Gastrocnemius medialis (tissue), 4 donors: ENCODE results near the gene KDM5B.

Experiments
- CTCF ChIP-seq, 5 experiments: fragments of 450-650 bp in 3 of 5; fragments of 200-600 bp in 2 of 5; sonication (generic) in 2 of 5; IDR thresholded peaks in 4 of 5; conservative IDR thresholded peaks in 1 of 5; 1 replicate in 4 of 5; 2 replicates in 1 of 5; pipeline ENCODE4 v1.5.1; 2016 to 2019; ENCODE audit warnings: antibody characterized with exemption in 5 of 5, mild to moderate bottlenecking in 3 of 5, moderate library complexity in 3 of 5
- POLR2A ChIP-seq, 2 donors: fragments of 450-650 bp; IDR thresholded peaks; one replicate each; pipeline ENCODE4 v1.6.1; 2017; ENCODE audit warnings: antibody characterized with exemption in 2 of 2, mild to moderate bottlenecking in 2 of 2, moderate library complexity in 2 of 2

DNA sequence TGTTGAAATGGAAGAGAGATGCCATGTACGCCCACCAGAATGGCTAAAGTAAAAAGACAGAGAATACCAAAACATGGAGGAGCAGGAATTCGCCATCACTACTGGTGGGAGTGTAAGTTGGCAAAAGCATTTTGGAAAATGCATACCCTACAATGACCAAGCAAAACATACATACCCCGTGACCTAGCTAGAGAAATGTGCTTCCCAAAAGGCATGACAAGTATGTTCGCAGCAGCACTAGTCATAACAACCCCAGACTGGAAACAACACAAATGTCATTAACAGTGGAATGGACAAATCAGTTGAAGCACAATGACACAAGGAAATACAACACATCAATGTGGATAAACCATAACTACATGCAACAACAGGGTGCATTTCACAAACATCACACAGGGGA, 125.2 kb downstream of the KDM5B start:
- TF ChIP-seq POLR2A (IDR thresholded peaks at IDR 0.05) = no peak
- no peak for TF ChIP-seq CTCF (IDR thresholded peaks at IDR 0.05 in 4 of 5, conservative IDR thresholded peaks at IDR 0.05 in 1 of 5)
